A673 (cell line): ENCODE data around the gene LEAP2. TPM values are rescaled to one million over a fixed set of nuclear protein-coding genes. Genes with fewer than 3 reads are reported as not detected.
"Not testable (repeated sequence)": the region's sequence is repeated elsewhere in the genome, so short reads cannot be mapped to it uniquely, and the experiment has no call there.

Source experiments
- BruUV-seq: library from RNA; stranded (reverse); fragments of 400-500 nt; replicated peaks from 2 replicates; lab custom pipeline; 2021; lab: Mats Ljungman, UMichigan
- CTCF ChIA-PET: fragments of 300-600 bp; sonication (Branson Sonifier 250); formaldehyde crosslinking; loops from one replicate; lab custom pipeline; 2022; ENCODE audit warnings: antibody characterized with exemption; lab: Charles Lee
- POLR2A ChIA-PET: fragments of 300-600 bp; sonication (Branson Sonifier 250); formaldehyde crosslinking; loops from one replicate; lab custom pipeline; 2022; ENCODE audit warnings: antibody characterized with exemption; ENCODE audit not compliant: low non-redundant PET; lab: Charles Lee
- DNase-seq: peaks from one replicate; pipeline ENCODE4 v3.0.0-alpha.2; 2015; ENCODE audit warnings: low spot score
- H3K27ac ChIP-seq: fragments of 200-600 bp; sonication (generic); 2 replicates; pipeline ENCODE4 v1.5.1; 2016; ENCODE audit warnings: mixed run types, low read depth, mild to moderate bottlenecking, mixed read lengths, antibody characterized with exemption, low read length; ENCODE audit not compliant: poor library complexity, severe bottlenecking
- H3K27me3 ChIP-seq: fragments of 200-600 bp; sonication (generic); replicated peaks from 2 replicates; pipeline ENCODE4 v1.6.1; 2017; ENCODE audit warnings: mixed run types, low read depth, mild to moderate bottlenecking, mixed read lengths, antibody characterized with exemption, low read length; ENCODE audit not compliant: insufficient read depth, poor library complexity
- H3K36me3 ChIP-seq: fragments of 200-600 bp; sonication (generic); 2 replicates; pipeline ENCODE4 v1.6.1; 2016; ENCODE audit warnings: mixed run types, mild to moderate bottlenecking, mixed read lengths, antibody characterized with exemption, low read length; ENCODE audit not compliant: insufficient read depth, poor library complexity, severe bottlenecking
- H3K4me1 ChIP-seq: fragments of 200-600 bp; sonication (generic); 2 replicates; pipeline ENCODE4 v1.6.1; 2017; ENCODE audit warnings: mixed run types, mild to moderate bottlenecking, mixed read lengths, antibody characterized with exemption, low read length; ENCODE audit not compliant: insufficient read depth, poor library complexity, severe bottlenecking
- H3K4me3 ChIP-seq: fragments of 200-600 bp; sonication (generic); 2 replicates; pipeline ENCODE4 v1.5.1; 2016; ENCODE audit warnings: low read depth, mixed run types, mild to moderate bottlenecking, mixed read lengths, low read length; ENCODE audit not compliant: poor library complexity, severe bottlenecking
- H3K9me3 ChIP-seq: fragments of 200-600 bp; sonication (generic); 2 replicates; pipeline ENCODE4 v1.6.1; 2016; ENCODE audit warnings: mixed run types, low read depth, mild to moderate bottlenecking, mixed read lengths, antibody characterized with exemption, low read length; ENCODE audit not compliant: poor library complexity, severe bottlenecking
- CTCF ChIP-seq: fragments of 300-800, 200-600 bp; sonication (generic); conservative IDR thresholded peaks from 2 replicates; pipeline ENCODE4 v1.5.1; 2017; ENCODE audit warnings: low read depth, mild to moderate bottlenecking, antibody characterized with exemption, low read length, moderate library complexity, mixed read lengths
- EZH2 ChIP-seq: fragments of 200-600 bp; sonication (generic); IDR thresholded peaks from 2 replicates; pipeline ENCODE4 v1.6.1; 2017; ENCODE audit warnings: borderline replicate concordance, low read depth, mild to moderate bottlenecking, mixed read lengths, antibody characterized with exemption, low read length; ENCODE audit not compliant: poor library complexity, severe bottlenecking
- intact Hi-C: fragments of 100-400 bp; cut with micrococcal nuclease; formaldehyde crosslinking; loops from one replicate; pipeline ENCODE4 v1.10.0; 2022; ENCODE audit not compliant: unreplicated experiment
- total RNA-seq: library from RNA; stranded (reverse); gene quantifications from 2 replicates; pipeline ENCODE4 v1.2.3, GENCODE V29; 2021

The LEAP2 gene
- total RNA-seq, 1 experiment from 2014 or later: 2.9 TPM

- ChIA-PET POLR2A (no interaction called here), CTCF (no interaction called here)
- Histone ChIP-seq H3K4me1 (no peaks in the 10 kb centered on the region), H3K27ac (no peak overlapping the region), H3K27me3 (no peaks in the 10 kb centered on the region), H3K36me3 (no peaks in the 10 kb centered on the region), H3K4me3 (no peak overlapping the region), H3K9me3 (no peaks in the 10 kb centered on the region)
- no peak for TF ChIP-seq CTCF
- TF ChIP-seq EZH2: no peak
- BruUV-seq: no TSS peak
- intact Hi-C loops: no loop called here
- no peak for DNase-seq
Measured at GRCh38 chr5:132854301-132854700, 19.2 kb upstream of the LEAP2 start.

- intact Hi-C loops, H3K9me3 ChIP-seq, H3K4me3 ChIP-seq, H3K27me3 ChIP-seq, BruUV-seq, H3K36me3 ChIP-seq, CTCF ChIA-PET, DNase-seq, H3K27ac ChIP-seq, POLR2A ChIA-PET, H3K4me1 ChIP-seq: not testable (repeated sequence)
Measured at GRCh38 chr5:132854992-132855391, 18.5 kb upstream of the LEAP2 start.

GRCh38 chr5:132856011-132856410 is 17.5 kb upstream of the LEAP2 start:
- ChIA-PET POLR2A (no interaction called here), CTCF (no interaction called here)
- TF ChIP-seq CTCF (no peak), EZH2 (no peak)
- intact Hi-C loops: no loop called here
- no peak for DNase-seq
- Histone ChIP-seq H3K9me3 (no peaks in the 10 kb centered on the region), H3K4me1 (no peaks in the 10 kb centered on the region), H3K36me3 (no peaks in the 10 kb centered on the region), H3K27ac (no peak overlapping the region), H3K27me3 (no peaks in the 10 kb centered on the region), H3K4me3 (no peak overlapping the region)
- BruUV-seq: no TSS peak

- Histone ChIP-seq H3K4me1 (no peaks in the 10 kb centered on the region), H3K9me3 (no peaks in the 10 kb centered on the region), H3K36me3 (no peaks in the 10 kb centered on the region), H3K27me3 (no peaks in the 10 kb centered on the region), H3K27ac (no peak overlapping the region), H3K4me3 (no peak overlapping the region)
- ChIA-PET POLR2A (no interaction called here), CTCF (no interaction called here)
- no peak for TF ChIP-seq CTCF
- no peak for TF ChIP-seq EZH2
- no TSS peak for BruUV-seq
- intact Hi-C loops: loop anchor here (10.0 kb wide), 1 partner anchor 335 kb away; no protein-coding TSS in a partner anchor
- no peak for DNase-seq
Measured at GRCh38 chr5:132859889-132860437, 13.5 kb upstream of the LEAP2 start.
